A549 (cell line): ENCODE measurements around the gene ESRP2.

Experiments used
- CTCF ChIP-seq: fragments of >200 bp; sonication (Bioruptor Twin); formaldehyde crosslinking; IDR thresholded peaks from 3 replicates; pipeline ENCODE4 v1.5.1; 2016
- EP300 ChIP-seq, 2 experiments: fragments of >200 bp; sonication (Bioruptor Twin); formaldehyde crosslinking; IDR thresholded peaks; 2 replicates in 1 of 2; 3 replicates in 1 of 2; pipeline ENCODE4 v1.6.1; 2016 to 2017
- MAFK ChIP-seq: fragments of 450-650 bp; IDR thresholded peaks from 2 replicates; pipeline ENCODE4 v1.6.1; 2014; ENCODE audit not compliant: partially characterized antibody
- MYC ChIP-seq: IDR thresholded peaks from 2 replicates; pipeline ENCODE4 v1.6.1; 2012; ENCODE audit warnings: mild to moderate bottlenecking, inconsistent platforms, low read length, improper control_type of control experiment, borderline replicate concordance
- PBX3 ChIP-seq: IDR thresholded peaks from 2 replicates; pipeline ENCODE4 v1.6.1; 2012
- POLR2A ChIP-seq: IDR thresholded peaks from 2 replicates; pipeline ENCODE4 v1.6.1; 2012; ENCODE audit warnings: mild to moderate bottlenecking, low read length
- POLR2AphosphoS2 ChIP-seq: conservative IDR thresholded peaks from 2 replicates; pipeline ENCODE4 v1.6.1; 2012; ENCODE audit warnings: low read length, improper control_type of control experiment, inconsistent platforms

- no peak for TF ChIP-seq POLR2A
- no peak for TF ChIP-seq CTCF
- TF ChIP-seq POLR2AphosphoS2, result no peak
- TF ChIP-seq PBX3, result no peak
- no peak for TF ChIP-seq MYC
- no peak for TF ChIP-seq MAFK
- TF ChIP-seq EP300 (IDR thresholded peaks at IDR 0.05), result no peak
Observed at GRCh38 chr16:68231384-68232136, 4.4 kb downstream of the ESRP2 start.
